ENCODE results near the gene TFAP2A.
A peak's percentile ranks its signal among the peaks of the same experiment; 100 is the strongest.

Gene TFAP2A

GRCh38 chr6:10411971-10412460, 2.9 kb downstream of the TFAP2A start:
- Histone ChIP-seq H3K14ac (ENCODE audit: low read length in 2 of 2) (no peak overlapping the region), H3K36me3 (ENCODE audit: control insufficient read depth in 1 of 2, insufficient read depth in 2 of 2, low read depth in 1 of 2, low read length in 2 of 2) (peaks cover 0 to 4% of the 10 kb centered on the region in 2 experiments), H3K4me1 (ENCODE audit: control insufficient read depth, insufficient read depth, low read depth, low read length) (peaks cover 36% of the 10 kb centered on the region), H2BK12ac (ENCODE audit: low read length in 2 of 2) (no peak overlapping the region), H3K4ac (ENCODE audit: low read depth in 1 of 2, low read length in 2 of 2) (no peak overlapping the region), H2AFZ (ENCODE audit: low read depth, low read length) (no peak overlapping the region), H3K4me3 (ENCODE audit: insufficient read depth in 1 of 2, low read depth in 1 of 2, low read length in 2 of 2) (peak overlapping the region; percentile 64 to 88), H3K27ac (ENCODE audit: low read length, poor library complexity, severe bottlenecking) (no peak overlapping the region), H3K18ac (ENCODE audit: low read depth in 1 of 2, low read length in 2 of 2) (peak overlapping the region in 1 of 2 experiments; percentile 38), H3K79me1 (replicated peaks; ENCODE audit: low read length, poor library complexity, severe bottlenecking) (no peaks in the 10 kb centered on the region), H2BK120ac (ENCODE audit: low read depth, low read length) (no peak overlapping the region), H3K27me3 (ENCODE audit: control insufficient read depth in 1 of 2, insufficient read depth in 1 of 2, low read length in 2 of 2) (peaks cover 81 to 97% of the 10 kb centered on the region in 2 experiments), H2AK5ac (ENCODE audit: low read length, severe bottlenecking) (no peak overlapping the region), H3K9ac (ENCODE audit: low read length) (peak overlapping the region; percentile 21), H3K9me3 (ENCODE audit: control insufficient read depth, low read length) (no peaks in the 10 kb centered on the region), H3K23ac (ENCODE audit: low read length in 2 of 2) (no peak overlapping the region), H4K8ac (ENCODE audit: low read length) (no peak overlapping the region), H3K4me2 (ENCODE audit: low read length, poor library complexity, severe bottlenecking) (peak overlapping the region; percentile 97), H2BK5ac (ENCODE audit: low read depth, low read length, poor library complexity, severe bottlenecking) (no peak overlapping the region), H4K91ac (ENCODE audit: low read length) (no peak overlapping the region), H2BK15ac (ENCODE audit: low read depth, poor library complexity, severe bottlenecking) (no peak overlapping the region)
- under 1% methylated on average over 31 of the region's 36 CpGs for WGBS
- DNase-seq: peak; percentile 80

GRCh38 chr6:10411131-10411970, 3.5 kb downstream of the TFAP2A start:
- Histone ChIP-seq H3K4me2 (ENCODE audit: low read length, poor library complexity, severe bottlenecking) (peak overlapping the region; percentile 97), H3K14ac (ENCODE audit: low read length in 2 of 2) (no peak overlapping the region), H3K4me3 (ENCODE audit: insufficient read depth in 1 of 2, low read depth in 1 of 2, low read length in 2 of 2) (peak overlapping the region; percentile 64 to 88), H4K8ac (ENCODE audit: low read length) (no peak overlapping the region), H3K27ac (ENCODE audit: low read length, poor library complexity, severe bottlenecking) (no peak overlapping the region), H2BK12ac (ENCODE audit: low read length in 2 of 2) (no peak overlapping the region), H3K9ac (ENCODE audit: low read length) (peak overlapping the region; percentile 21), H3K9me3 (ENCODE audit: control insufficient read depth, low read length) (no peaks in the 10 kb centered on the region), H2AFZ (ENCODE audit: low read depth, low read length) (no peak overlapping the region), H3K79me1 (replicated peaks; ENCODE audit: low read length, poor library complexity, severe bottlenecking) (no peaks in the 10 kb centered on the region), H3K4me1 (ENCODE audit: control insufficient read depth, insufficient read depth, low read depth, low read length) (peaks cover 36% of the 10 kb centered on the region), H2BK5ac (ENCODE audit: low read depth, low read length, poor library complexity, severe bottlenecking) (no peak overlapping the region), H2AK5ac (ENCODE audit: low read length, severe bottlenecking) (no peak overlapping the region), H3K4ac (ENCODE audit: low read depth in 1 of 2, low read length in 2 of 2) (no peak overlapping the region), H2BK15ac (ENCODE audit: low read depth, poor library complexity, severe bottlenecking) (no peak overlapping the region), H4K91ac (ENCODE audit: low read length) (no peak overlapping the region), H3K23ac (ENCODE audit: low read length in 2 of 2) (peak overlapping the region in 1 of 2 experiments; percentile 80), H3K27me3 (ENCODE audit: control insufficient read depth in 1 of 2, insufficient read depth in 1 of 2, low read length in 2 of 2) (peaks cover 80 to 97% of the 10 kb centered on the region in 2 experiments), H2BK120ac (ENCODE audit: low read depth, low read length) (no peak overlapping the region), H3K18ac (ENCODE audit: low read depth in 1 of 2, low read length in 2 of 2) (no peak overlapping the region), H3K36me3 (ENCODE audit: control insufficient read depth in 1 of 2, insufficient read depth in 2 of 2, low read depth in 1 of 2, low read length in 2 of 2) (peaks cover 0 to 4% of the 10 kb centered on the region in 2 experiments)
- under 1% methylated on average over 57 of the region's 65 CpGs for WGBS
- no peak for DNase-seq

DNA sequence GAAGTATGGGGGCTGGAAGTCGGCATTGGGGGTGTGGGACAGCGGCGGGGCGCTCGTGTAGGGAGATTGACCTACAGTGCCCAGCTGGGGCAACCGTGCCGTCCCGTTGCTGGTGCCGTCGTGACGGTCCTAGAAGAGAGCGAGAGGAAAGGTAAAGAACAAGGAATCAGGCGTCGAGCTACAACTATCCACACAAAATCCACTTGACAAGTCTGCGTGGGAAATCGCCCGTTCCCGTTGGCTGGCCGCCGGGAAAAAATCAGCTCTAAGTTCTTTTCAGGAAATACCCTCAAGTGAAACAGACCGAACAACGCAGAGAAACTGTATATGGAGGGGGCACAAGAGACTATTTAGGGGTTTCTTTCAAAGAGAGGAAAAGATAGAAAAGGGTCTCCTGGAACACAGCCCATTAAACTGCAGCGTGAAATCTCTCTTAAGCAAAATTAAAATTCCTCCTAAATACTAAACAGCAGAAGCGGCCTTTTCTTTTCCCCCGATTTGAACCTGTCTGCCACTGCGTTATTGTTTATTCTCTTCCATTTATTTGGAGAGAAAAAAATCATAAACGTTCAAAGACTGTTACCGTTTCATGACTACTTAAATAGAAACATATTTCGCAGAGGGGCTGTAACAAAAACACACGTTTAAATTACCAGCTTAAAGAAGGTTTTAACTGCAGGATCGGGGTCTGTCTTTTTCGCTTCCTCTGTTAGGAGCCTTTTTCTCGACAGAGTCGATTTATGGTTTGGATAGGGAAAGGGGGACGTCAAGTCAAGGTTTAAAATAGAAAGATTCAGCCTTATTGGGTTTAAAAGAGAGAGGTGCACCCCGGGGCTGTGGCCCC, 4.4 kb downstream of the TFAP2A start:
- Histone ChIP-seq H3K23ac (ENCODE audit: low read length in 2 of 2) (peak overlapping the region in 1 of 2 experiments; percentile 56), H3K18ac (ENCODE audit: low read depth in 1 of 2, low read length in 2 of 2) (no peak overlapping the region), H2BK15ac (ENCODE audit: low read depth, poor library complexity, severe bottlenecking) (no peak overlapping the region), H3K36me3 (ENCODE audit: control insufficient read depth in 1 of 2, insufficient read depth in 2 of 2, low read depth in 1 of 2, low read length in 2 of 2) (peaks cover 0 to 4% of the 10 kb centered on the region in 2 experiments), H3K4me1 (ENCODE audit: control insufficient read depth, insufficient read depth, low read depth, low read length) (peaks cover 36% of the 10 kb centered on the region), H2AFZ (ENCODE audit: low read depth, low read length) (no peak overlapping the region), H3K4ac (ENCODE audit: low read depth in 1 of 2, low read length in 2 of 2) (no peak overlapping the region), H3K27ac (ENCODE audit: low read length, poor library complexity, severe bottlenecking) (no peak overlapping the region), H3K9ac (ENCODE audit: low read length) (no peak overlapping the region), H3K14ac (ENCODE audit: low read length in 2 of 2) (no peak overlapping the region), H2BK5ac (ENCODE audit: low read depth, low read length, poor library complexity, severe bottlenecking) (no peak overlapping the region), H2BK120ac (ENCODE audit: low read depth, low read length) (no peak overlapping the region), H4K91ac (ENCODE audit: low read length) (no peak overlapping the region), H3K4me3 (ENCODE audit: insufficient read depth in 1 of 2, low read depth in 1 of 2, low read length in 2 of 2) (peak overlapping the region in 1 of 2 experiments; percentile 50), H2AK5ac (ENCODE audit: low read length, severe bottlenecking) (no peak overlapping the region), H3K27me3 (ENCODE audit: control insufficient read depth in 1 of 2, insufficient read depth in 1 of 2, low read length in 2 of 2) (peaks cover 75 to 97% of the 10 kb centered on the region in 2 experiments), H4K8ac (ENCODE audit: low read length) (no peak overlapping the region), H3K79me1 (replicated peaks; ENCODE audit: low read length, poor library complexity, severe bottlenecking) (no peaks in the 10 kb centered on the region), H2BK12ac (ENCODE audit: low read length in 2 of 2) (no peak overlapping the region), H3K9me3 (ENCODE audit: control insufficient read depth, low read length) (no peaks in the 10 kb centered on the region), H3K4me2 (ENCODE audit: low read length, poor library complexity, severe bottlenecking) (no peak overlapping the region)
- 10% methylated on average over 18 of the region's 36 CpGs for WGBS
- DNase-seq: no peak

Data from mesenchymal stem cell (in vitro differentiated cells and primary cell).